Measurements from ENCODE around the gene TERT. TPM values are rescaled to one million over a fixed set of nuclear protein-coding genes. Genes with fewer than 3 reads are reported as not detected.

The TERT gene
- total and polyA plus RNA-seq, 2 experiments from 2014 or later, result not detected

DNA sequence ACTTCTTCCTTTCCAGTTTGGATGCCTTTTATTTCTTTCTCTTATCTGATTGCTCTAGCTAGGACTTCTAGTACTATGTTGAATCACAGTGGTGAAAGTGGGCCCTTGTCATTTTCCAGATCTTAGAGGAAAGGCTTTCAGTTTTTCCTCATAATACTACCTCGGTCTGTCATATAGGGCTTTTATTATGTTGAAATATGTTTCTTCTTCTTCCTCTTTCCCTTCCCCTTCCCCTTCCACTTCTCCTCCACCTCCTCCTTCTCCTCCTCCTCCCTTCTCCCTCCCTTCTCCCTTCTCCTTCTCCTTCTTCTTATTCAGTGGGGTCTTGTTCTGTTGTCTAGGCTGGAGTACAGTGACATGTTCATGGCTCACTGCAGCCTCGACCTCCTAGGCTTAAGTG, 9.2 kb upstream of the TERT start:
- 16 to 19% methylated on average over 2 of the region's 2 CpGs for WGBS, 2 experiments (ENCODE audit: low coverage in 1 of 2, low lambda C conversion rate in 2 of 2, missing lambda C conversion rate in 2 of 2)
- Histone ChIP-seq H3K27ac (no peak overlapping the region), H3K4me1 (ENCODE audit: insufficient read depth) (no peaks in the 10 kb centered on the region), H4K20me1 (ENCODE audit: insufficient read depth) (no peaks in the 10 kb centered on the region), H3K4me3 (no peak overlapping the region), H3K9ac (no peak overlapping the region), H3K9me3 (ENCODE audit: low read depth) (no peaks in the 10 kb centered on the region), H3K36me3 (ENCODE audit: low read depth) (no peaks in the 10 kb centered on the region), H3F3A (ENCODE audit: insufficient read depth) (no peaks in the 10 kb centered on the region), H2AFZ (no peak overlapping the region), H3K79me2 (ENCODE audit: insufficient read depth) (no peaks in the 10 kb centered on the region), H3K27me3 (replicated peaks; ENCODE audit: insufficient read depth) (peaks cover 40% of the 10 kb centered on the region), H3K4me2 (ENCODE audit: unreplicated experiment) (no peak overlapping the region), H3K9me2 (ENCODE audit: insufficient read depth) (no peaks in the 10 kb centered on the region)
- in situ Hi-C loops (cut with MboI), result no loop called here
- no peak for TF ChIP-seq EZH2 (IDR thresholded peaks at IDR 0.05; ENCODE audit: insufficient read depth, poor library complexity, severe bottlenecking)
- TF ChIP-seq EZH2phosphoT487 (IDR thresholded peaks at IDR 0.05; ENCODE audit: insufficient read depth, low read depth), result no peak
- no peak for DNase-seq

DNA sequence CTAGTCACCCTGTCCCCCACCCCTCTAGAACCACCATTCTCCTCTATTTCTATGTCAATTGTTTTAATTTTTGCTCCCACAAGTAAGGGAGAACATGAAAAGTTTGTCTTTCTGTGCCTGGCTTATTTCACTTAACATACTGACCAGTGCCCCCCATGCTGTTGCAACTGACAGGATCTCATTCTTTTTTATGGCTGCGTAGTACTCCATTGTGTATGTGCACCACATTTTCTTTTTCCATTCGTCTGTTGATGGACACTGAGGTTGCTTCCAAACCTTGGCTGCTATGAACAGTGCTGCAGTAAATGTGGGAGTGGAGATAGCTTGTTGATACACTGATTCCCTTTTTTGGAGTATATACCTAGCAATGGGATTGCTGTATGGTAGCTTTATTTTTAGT, 7.4 kb upstream of the TERT start:
- H3K9me2 ChIP-seq (ENCODE audit: insufficient read depth), result no peaks in the 10 kb centered on the region
- no peak overlapping the region for H3K27ac ChIP-seq
- no peaks in the 10 kb centered on the region for H3F3A ChIP-seq (ENCODE audit: insufficient read depth)
- H3K79me2 ChIP-seq (ENCODE audit: insufficient read depth), result no peaks in the 10 kb centered on the region
- H3K36me3 ChIP-seq (ENCODE audit: low read depth), result no peaks in the 10 kb centered on the region
- WGBS, 2 experiments (ENCODE audit: low coverage in 1 of 2, low lambda C conversion rate in 2 of 2, missing lambda C conversion rate in 2 of 2), result 29 to 32% methylated on average over 2 of the region's 2 CpGs
- no peaks in the 10 kb centered on the region for H3K4me1 ChIP-seq (ENCODE audit: insufficient read depth)
- no peaks in the 10 kb centered on the region for H3K9me3 ChIP-seq (ENCODE audit: low read depth)
- no peak for DNase-seq
- no peaks in the 10 kb centered on the region for H4K20me1 ChIP-seq (ENCODE audit: insufficient read depth)
- no peak overlapping the region for H3K4me3 ChIP-seq
- H2AFZ ChIP-seq, result no peak overlapping the region
- in situ Hi-C loops (cut with MboI), result no loop called here
- no peak for TF ChIP-seq EZH2phosphoT487 (IDR thresholded peaks at IDR 0.05; ENCODE audit: insufficient read depth, low read depth)
- TF ChIP-seq EZH2 (IDR thresholded peaks at IDR 0.05; ENCODE audit: insufficient read depth, poor library complexity, severe bottlenecking), result no peak
- H3K9ac ChIP-seq, result no peak overlapping the region
- no peak overlapping the region for H3K4me2 ChIP-seq (ENCODE audit: unreplicated experiment)
- H3K27me3 ChIP-seq (replicated peaks; ENCODE audit: insufficient read depth), result peaks cover 40% of the 10 kb centered on the region

DNA sequence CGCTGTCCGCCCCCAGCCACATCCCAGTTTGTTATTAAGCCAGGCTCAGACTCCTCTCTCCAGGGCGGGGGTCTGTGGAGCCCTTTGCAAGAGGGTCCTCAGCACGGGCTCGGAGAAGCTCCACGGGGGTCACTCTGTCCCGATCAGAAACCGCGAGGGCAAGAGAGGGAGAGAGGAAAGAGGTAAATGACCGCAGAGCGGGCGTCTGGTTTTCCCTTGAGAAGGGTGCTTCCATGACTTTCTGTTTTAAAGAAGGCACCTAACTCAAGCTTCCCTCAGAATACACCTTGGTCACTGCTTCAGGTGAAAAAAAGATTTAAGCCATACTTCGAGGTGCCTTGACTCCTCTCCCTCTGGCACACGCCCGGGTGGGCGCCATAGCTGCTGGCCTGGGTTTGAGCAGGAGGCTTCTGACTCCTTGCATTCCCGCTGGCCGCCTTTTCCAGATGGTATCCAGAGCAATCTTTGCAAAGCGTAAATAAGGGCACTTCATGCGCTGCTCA, 5.8 kb upstream of the TERT start:
- TF ChIP-seq EZH2 (IDR thresholded peaks at IDR 0.05; ENCODE audit: insufficient read depth, poor library complexity, severe bottlenecking) (no peak), EZH2phosphoT487 (IDR thresholded peaks at IDR 0.05; ENCODE audit: insufficient read depth, low read depth) (no peak)
- Histone ChIP-seq H3K4me2 (ENCODE audit: unreplicated experiment) (no peak overlapping the region), H2AFZ (no peak overlapping the region), H4K20me1 (ENCODE audit: insufficient read depth) (no peaks in the 10 kb centered on the region), H3K4me1 (ENCODE audit: insufficient read depth) (no peaks in the 10 kb centered on the region), H3F3A (ENCODE audit: insufficient read depth) (no peaks in the 10 kb centered on the region), H3K79me2 (ENCODE audit: insufficient read depth) (no peaks in the 10 kb centered on the region), H3K9me3 (ENCODE audit: low read depth) (no peaks in the 10 kb centered on the region), H3K27ac (no peak overlapping the region), H3K9ac (no peak overlapping the region), H3K36me3 (ENCODE audit: low read depth) (no peaks in the 10 kb centered on the region), H3K27me3 (replicated peaks; ENCODE audit: insufficient read depth) (peaks cover 46% of the 10 kb centered on the region), H3K9me2 (ENCODE audit: insufficient read depth) (no peaks in the 10 kb centered on the region), H3K4me3 (no peak overlapping the region)
- no peak for DNase-seq
- 44 to 61% methylated on average over 20 of the region's 20 CpGs for WGBS, 2 experiments (ENCODE audit: low coverage in 1 of 2, low lambda C conversion rate in 2 of 2, missing lambda C conversion rate in 2 of 2)
- in situ Hi-C loops (cut with MboI), result no loop called here

DNA sequence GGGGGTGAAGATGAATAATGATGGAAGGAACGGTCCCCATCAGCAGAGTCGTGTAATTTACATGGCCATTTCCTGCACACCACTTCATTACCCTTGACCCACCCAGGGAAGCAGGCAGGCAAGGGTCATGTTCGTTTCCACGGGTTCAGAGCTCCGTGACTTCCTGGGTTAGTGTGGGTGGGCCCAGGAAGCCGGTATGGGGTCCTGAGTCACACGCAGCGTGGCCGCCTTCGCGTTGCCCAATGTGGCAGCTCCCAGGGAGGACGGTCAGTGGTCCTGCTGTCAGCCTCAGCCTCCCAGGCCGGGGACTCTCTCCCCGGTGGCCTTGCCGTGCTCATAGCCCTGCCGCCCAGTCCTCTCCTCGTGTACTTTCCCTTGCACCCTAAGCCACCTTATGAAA, 5.1 kb upstream of the TERT start:
- Histone ChIP-seq H2AFZ (no peak overlapping the region), H3K4me3 (no peak overlapping the region), H3K9me2 (ENCODE audit: insufficient read depth) (no peaks in the 10 kb centered on the region), H4K20me1 (ENCODE audit: insufficient read depth) (no peaks in the 10 kb centered on the region), H3K4me2 (ENCODE audit: unreplicated experiment) (no peak overlapping the region), H3K9me3 (ENCODE audit: low read depth) (no peaks in the 10 kb centered on the region), H3K27me3 (replicated peaks; ENCODE audit: insufficient read depth) (peaks cover 46% of the 10 kb centered on the region), H3F3A (ENCODE audit: insufficient read depth) (no peaks in the 10 kb centered on the region), H3K9ac (no peak overlapping the region), H3K36me3 (ENCODE audit: low read depth) (no peaks in the 10 kb centered on the region), H3K79me2 (ENCODE audit: insufficient read depth) (no peaks in the 10 kb centered on the region), H3K4me1 (ENCODE audit: insufficient read depth) (no peaks in the 10 kb centered on the region), H3K27ac (no peak overlapping the region)
- 52 to 67% methylated on average over 11 to 17 of the region's 17 CpGs for WGBS, 2 experiments (ENCODE audit: low coverage in 1 of 2, low lambda C conversion rate in 2 of 2, missing lambda C conversion rate in 2 of 2)
- in situ Hi-C loops (cut with MboI), result no loop called here
- no peak for DNase-seq
- TF ChIP-seq EZH2 (IDR thresholded peaks at IDR 0.05; ENCODE audit: insufficient read depth, poor library complexity, severe bottlenecking), result no peak
- TF ChIP-seq EZH2phosphoT487 (IDR thresholded peaks at IDR 0.05; ENCODE audit: insufficient read depth, low read depth), result no peak

DNA sequence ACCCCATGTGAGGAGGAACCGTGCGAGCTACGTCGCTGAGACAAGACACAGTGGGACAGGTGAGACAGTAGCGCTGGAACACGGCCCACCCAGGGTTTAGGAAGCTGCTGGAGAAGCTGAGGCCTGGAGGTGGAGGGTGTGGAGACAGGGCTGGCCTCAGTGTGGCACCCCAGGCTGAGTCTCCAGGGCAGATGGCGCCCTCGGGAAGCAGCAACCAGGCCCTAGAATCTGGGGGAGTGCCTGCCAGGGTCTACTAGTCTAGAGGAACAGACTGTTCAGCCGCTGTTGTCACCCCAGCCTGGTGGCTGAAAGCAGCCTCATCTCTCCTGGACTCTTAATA, 4.6 kb upstream of the TERT start:
- Histone ChIP-seq H3K36me3 (ENCODE audit: low read depth) (no peaks in the 10 kb centered on the region), H3K4me3 (no peak overlapping the region), H3K9ac (no peak overlapping the region), H3K27me3 (replicated peaks; ENCODE audit: insufficient read depth) (peaks cover 46% of the 10 kb centered on the region), H3K4me2 (ENCODE audit: unreplicated experiment) (no peak overlapping the region), H4K20me1 (ENCODE audit: insufficient read depth) (no peaks in the 10 kb centered on the region), H3K27ac (no peak overlapping the region), H3K9me2 (ENCODE audit: insufficient read depth) (no peaks in the 10 kb centered on the region), H3K9me3 (ENCODE audit: low read depth) (no peaks in the 10 kb centered on the region), H3K4me1 (ENCODE audit: insufficient read depth) (no peaks in the 10 kb centered on the region), H3K79me2 (ENCODE audit: insufficient read depth) (no peaks in the 10 kb centered on the region), H2AFZ (no peak overlapping the region), H3F3A (ENCODE audit: insufficient read depth) (no peaks in the 10 kb centered on the region)
- in situ Hi-C loops (cut with MboI), result no loop called here
- 67 to 73% methylated on average over 9 of the region's 9 CpGs for WGBS, 2 experiments (ENCODE audit: low coverage in 1 of 2, low lambda C conversion rate in 2 of 2, missing lambda C conversion rate in 2 of 2)
- DNase-seq, result no peak
- TF ChIP-seq EZH2phosphoT487 (IDR thresholded peaks at IDR 0.05; ENCODE audit: insufficient read depth, low read depth) (no peak), EZH2 (IDR thresholded peaks at IDR 0.05; ENCODE audit: insufficient read depth, poor library complexity, severe bottlenecking) (no peak)
